EL (cell line): Measurements from ENCODE around the gene CHIC2.

Source experiments
- DNase-seq: peaks from one replicate; pipeline ENCODE4 v3.0.0-alpha.2; 2016

CHIC2 gene

DNA sequence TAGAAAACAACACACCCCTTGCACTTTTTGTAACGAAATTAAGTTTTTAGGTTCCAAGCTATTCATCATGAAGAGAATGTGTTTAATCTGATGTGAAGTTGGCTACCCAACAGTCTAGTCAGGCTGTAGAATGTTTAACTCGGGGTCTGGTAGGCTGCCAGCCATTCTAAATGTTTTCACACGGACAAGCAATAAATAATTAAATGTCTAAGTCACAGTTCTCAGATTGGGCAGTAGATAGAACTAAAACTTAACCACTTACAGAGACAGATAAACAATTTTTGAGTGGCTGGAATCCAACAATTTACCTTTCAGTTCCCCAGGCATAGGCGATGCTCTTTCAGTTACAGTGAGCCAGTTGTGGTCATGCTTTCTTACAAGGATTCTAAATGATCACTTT is 66.5 kb downstream of the CHIC2 start:
- DNase-seq, result no peak

DNA sequence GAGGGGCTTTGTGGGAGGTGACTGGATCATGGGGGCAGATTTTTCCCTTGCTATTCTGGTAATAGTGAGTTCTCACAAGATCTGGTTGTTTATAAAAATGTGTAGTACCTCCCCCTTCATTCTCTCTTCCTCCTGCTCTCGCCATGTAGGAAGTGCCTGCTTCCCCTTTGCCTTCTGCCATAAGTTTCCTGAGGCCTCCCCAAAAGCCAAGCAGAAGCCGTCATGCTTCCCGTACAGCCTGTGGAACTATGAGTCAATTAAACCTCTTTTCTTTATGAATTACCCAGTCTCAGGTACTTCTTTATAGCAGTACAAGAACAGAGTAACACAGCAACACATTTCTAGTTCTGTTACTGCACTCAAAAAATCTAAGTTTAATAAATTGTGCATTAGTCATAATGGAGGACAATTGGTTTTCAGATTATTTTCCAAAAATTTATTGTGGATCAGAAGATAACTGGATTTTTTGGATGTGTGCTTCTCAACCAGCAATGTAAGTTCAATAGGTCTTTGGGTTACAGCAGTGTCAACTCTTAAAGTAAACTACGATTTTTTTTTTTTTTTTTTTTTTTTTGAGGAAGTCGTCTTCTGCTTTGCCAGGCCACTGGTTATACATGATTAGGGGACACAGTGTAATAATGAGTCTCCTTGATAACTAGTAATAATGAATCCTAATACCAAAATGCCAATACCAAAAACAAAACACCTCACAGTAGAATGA is 69.9 kb downstream of the CHIC2 start:
- DNase-seq, result no peak

DNA sequence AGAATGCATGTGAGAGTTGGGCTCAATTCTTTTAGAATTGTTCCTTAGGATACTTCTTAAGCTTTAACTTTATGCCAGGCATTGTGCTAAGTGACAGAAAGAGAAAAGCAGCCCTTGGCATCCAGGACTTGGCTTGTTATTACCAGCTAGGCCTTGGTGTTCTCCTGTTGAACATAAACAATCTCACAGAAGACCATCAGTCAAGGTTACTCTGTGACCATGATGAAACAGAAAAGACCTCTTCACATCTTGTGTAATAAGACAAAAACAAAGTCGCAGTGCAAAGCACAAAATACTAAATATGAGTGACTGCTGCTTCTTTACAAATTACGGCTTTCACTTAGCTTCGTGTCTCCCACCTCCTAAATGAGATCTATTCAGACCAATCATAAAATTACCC is 71.6 kb downstream of the CHIC2 start:
- no peak for DNase-seq

DNA sequence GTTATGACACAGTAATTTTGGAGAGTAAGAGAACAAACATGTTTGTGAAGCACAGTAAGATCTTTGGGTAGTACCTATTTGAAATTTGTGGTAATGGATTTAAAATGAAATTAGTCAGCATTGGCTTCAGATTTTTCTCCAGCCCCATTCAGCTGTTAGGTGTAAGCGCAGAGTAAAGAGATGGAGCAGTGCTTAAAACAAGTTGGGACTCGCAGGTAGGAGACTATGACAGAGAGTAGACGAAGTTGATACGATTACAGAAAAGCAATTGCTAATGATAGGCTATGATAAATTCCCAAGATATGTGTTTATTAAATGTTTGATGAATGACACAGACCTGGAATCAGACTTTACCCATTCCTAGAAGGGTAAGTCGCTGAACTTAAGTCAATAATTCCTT is 72.6 kb downstream of the CHIC2 start:
- DNase-seq, result no peak

DNA sequence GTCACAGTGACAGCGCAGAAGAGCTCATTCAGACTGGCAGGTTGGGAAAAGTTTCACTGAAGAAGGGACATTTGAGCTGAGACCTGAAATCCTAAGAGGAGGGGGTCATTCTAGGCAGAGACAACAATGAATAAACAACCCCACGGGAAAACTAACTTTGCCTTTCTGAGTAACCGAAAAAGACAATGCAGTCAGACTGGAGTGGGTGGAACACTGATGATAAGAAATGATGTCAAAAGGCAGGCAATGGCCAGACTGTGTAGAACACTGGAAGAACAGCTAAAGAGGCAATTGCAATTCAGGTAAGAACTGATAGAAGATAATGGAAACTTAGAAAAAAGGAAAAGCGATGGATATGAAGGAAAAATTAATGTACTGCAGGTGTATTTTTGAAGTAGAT is 73.8 kb downstream of the CHIC2 start:
- DNase-seq, result no peak

DNA sequence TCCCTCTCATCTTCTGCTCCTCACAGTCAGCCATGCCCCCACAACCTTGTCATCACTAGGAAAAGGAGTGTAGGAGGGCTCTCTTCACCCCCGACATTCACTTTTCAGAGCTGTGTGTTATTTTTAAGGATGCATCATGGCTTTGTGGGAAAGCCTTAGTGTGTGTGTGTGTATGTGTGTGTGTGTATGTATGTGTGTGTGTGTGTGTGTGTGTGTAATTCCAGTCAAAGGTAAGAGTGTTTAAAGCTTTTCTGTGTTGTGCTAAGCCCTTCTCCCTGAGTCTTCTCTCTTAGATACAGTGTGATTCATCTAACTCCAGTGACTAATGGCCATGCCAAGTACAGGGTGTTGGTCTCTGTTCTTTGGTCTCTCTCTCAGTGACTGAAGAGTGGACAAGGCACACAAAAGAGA is 76.6 kb downstream of the CHIC2 start:
- DNase-seq, result peak; percentile 64

DNA sequence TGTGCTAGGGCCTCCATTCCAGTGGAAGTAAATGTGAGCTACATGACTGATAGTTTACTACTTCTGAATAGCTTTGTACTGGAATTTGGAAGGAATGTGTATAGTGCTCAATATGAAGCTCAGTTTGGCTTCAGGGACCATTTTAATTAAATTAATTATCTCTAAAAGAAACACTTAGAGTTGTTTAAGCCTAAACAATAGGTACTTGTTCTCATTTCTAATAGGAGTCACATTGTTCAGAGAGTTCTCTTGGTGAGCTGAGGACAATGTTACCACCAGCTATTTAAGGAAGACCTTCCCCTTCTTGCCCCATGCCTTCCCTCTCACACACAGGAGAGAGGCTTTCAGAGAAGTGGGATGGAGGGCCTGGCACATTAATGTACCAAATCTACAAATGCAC is 78.3 kb downstream of the CHIC2 start:
- DNase-seq, result no peak

DNA sequence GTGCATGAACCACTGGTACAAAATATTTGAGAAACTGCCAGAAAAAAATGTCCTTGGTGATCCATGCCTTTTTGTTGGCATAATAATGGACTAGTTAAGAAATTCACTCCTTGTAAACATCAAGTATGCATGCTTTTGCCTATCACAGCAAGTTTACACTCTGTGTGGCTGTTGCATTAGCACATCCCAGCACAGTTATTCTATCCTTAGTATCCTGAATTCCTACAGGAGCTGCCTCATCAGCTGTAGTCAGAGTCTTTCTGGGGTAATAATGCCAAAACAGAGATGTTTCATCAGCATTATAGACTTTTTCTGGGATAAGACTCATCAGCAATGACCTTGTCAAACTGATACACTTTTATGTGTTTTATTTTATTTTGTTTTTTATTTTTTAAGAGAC is 82.8 kb downstream of the CHIC2 start:
- no peak for DNase-seq

DNA sequence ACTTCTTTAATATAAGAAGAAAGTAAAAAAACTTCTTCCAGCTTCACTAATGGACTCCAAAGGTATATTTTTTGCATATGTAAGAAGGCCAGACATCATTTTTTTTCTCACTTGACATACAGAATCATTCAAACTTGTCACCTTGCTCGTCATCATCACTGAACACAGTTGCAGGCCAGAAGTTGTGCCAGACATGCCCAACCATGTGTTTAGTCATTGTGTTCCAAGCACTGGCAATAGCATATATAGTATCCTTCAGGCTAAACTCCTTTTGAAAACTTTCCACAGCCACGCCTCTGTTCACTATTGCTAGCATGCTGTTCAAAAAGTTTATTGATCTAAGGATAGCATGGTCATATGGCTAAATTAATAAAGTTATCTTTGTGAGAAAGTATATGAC is 83.3 kb downstream of the CHIC2 start:
- no peak for DNase-seq

DNA sequence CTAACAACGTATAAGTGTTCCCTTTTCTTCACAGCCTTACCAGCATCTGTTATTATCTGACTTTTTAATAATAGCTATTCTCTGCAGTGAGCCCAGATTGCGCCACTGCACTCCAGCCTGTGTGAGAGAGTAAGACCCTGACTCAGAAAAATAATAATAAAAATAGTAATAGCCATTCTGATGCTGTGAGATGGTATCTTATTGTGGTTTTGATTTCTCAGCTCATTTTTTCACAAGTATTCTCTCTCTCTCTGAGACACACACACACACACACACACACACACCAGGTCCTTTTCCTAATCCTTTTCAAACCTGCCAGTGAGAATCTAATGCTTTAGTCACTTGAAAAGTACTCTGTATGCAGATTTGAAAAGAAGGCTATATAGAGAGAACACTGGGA is 89.8 kb downstream of the CHIC2 start:
- DNase-seq, result peak; percentile 16

DNA sequence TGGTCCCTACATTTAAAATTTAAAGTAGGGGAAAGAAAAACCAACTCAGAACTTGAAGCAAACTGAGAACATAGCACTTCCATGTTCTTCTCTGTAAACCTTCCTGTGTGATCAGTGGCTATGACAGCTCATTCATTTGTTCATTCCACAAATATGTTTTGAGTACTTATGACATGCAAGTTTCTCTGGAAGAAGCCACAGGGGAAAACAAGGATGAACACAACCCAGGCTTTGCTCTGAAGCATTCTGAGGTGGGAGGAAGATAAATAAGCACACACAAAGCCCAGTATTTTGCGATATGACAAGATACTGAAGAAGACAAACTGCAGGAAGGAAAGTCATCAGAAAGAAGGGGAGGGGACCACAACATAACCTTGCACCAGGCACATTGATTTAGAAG is 96.4 kb downstream of the CHIC2 start:
- peak; percentile 14 for DNase-seq

DNA sequence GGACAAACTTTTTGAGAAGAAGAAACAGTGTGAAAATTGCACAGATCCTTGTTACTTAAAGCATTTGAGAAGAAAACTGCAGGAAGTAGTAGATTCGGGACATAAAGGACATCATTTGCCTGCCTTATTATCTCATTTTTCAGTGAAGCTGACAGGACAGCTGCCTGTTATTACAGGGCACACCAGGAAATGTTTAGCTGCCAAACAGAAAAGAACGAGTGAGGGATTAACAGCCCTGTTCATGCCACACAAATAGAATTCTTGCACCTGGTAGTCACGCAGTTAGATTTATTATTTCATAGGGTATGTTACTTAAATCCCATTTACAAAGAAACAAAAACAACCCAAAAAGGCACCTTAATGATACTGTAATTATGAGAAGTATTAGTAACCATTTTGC is 100.6 kb downstream of the CHIC2 start:
- DNase-seq, result no peak

DNA sequence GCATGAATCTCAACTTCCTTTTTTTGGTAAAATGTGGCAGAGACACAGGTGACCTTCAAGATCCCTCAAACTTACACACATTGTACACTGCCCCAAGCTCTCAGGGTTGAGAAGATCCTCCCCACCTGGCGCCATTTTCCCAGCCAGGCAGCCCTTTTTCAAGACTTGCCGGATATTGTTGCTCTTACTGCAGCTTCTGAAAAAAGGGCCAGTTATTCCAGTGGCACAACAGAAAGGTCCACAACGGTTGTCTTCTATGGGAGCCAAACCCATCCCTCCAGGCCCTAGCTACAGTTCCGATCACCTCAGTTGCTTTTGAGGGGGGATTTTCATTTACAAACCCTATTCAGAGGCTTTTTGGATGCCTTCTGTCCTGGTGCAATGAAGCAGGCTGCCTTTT is 101.1 kb downstream of the CHIC2 start:
- DNase-seq, result no peak

DNA sequence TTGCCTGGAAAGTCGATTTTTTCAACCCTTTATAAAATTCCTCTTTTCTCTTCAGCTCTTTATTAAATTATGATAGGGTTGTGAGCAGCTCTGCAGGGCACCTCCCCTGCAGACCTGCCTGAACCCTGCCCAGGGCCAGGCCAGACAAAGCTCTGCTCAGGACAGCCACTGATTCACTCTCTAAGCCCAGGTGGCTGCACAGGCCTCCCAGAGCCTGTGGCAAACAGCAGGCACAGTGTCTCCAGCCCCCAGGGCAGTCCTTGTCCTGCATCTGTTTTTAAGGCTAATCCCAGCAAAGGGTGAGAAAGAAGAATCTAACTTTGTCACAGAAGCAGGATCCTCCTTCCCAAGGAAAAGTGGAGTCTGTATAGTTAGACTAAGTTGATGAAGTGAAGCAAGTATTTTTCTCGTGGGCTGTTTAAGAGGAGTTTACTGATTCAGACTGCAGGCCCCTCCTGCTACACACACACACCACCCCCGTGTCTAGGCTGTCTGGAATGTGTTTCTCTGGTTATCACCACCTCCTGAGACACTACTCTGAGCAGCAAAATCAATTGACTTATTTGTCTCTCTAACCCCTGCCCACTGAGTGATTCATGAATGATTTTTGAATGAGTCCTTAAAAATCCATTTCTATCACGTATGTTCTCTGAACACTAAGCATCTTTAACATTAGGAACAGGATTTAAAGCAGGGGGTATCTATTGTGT is 101.7 kb downstream of the CHIC2 start:
- peak; percentile 81 for DNase-seq

DNA sequence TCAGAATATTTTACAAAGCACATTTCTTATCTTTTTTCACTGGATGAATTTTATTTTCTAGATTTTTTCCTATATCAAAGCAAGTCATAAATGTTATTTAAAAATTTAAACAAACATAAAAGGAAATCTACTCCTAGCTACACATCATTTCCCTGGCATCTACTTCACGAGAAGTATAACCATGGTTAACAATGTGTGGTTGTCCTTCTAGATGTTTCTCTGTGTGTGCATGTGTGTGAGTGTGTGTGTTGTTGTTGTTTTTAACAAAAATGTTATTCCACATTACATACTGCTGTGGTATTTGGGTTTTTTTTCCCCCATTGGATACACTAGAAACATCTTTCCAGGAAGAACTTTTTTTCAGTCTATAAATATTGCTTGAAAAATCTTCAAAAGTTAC is 103.1 kb downstream of the CHIC2 start:
- no peak for DNase-seq

DNA sequence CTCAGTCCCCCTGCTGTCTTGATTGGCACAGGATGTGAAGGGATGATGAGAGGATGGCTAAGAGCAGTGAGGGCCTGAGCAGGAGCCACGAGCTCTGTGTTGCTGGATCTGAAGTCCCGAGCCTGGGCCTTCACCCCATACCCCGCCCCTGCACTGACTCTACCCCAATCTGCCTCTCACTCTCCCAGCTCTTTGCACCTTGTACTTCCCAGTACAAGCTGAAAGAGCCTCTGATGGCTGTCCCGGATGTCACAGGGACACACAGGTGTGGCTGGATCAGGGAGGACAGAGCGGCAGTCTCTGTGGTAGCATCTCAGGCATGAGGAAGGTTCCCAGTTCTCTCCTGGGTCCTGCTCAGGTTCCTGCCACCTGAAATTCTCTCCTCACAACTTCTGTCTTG is 103.6 kb downstream of the CHIC2 start:
- no peak for DNase-seq
